Activated naive CD8-positive, alpha-beta T cell treated with anti-CD3 and anti-CD28 coated beads, Interleukin-2, amount 10 ng/mL, durations not matched to agents 7 days and 5 days (primary cell): ENCODE data around the gene FKBP5. TPM values are rescaled to one million over a fixed set of nuclear protein-coding genes. Genes with fewer than 3 reads are reported as not detected.
"Not testable (repeated sequence)": the region's sequence is repeated elsewhere in the genome, so short reads cannot be mapped to it uniquely, and the experiment has no call there.

Source experiments
- ATAC-seq: fragments of 150-1000 bp; cut with Tn5 transposase; one replicate; pipeline ENCODE4 v1.10.0; 2021; ENCODE audit warnings: low read depth, moderate library complexity
- POLR2A ChIA-PET: fragments of 350-600 bp; sonication (Branson Sonifier 250); formaldehyde crosslinking; loops from one replicate; lab custom pipeline; 2021; ENCODE audit warnings: antibody characterized with exemption; lab: Charles Lee
- DNase-seq: peaks from one replicate; pipeline ENCODE4 v3.0.0; 2021
- H3K27ac Mint-ChIP-seq: one replicate; pipeline ENCODE4 v1.8.0; 2022; ENCODE audit warnings: mild to moderate bottlenecking, mixed read lengths
- H3K27me3 Mint-ChIP-seq: one replicate; pipeline ENCODE4 v1.8.0; 2022; ENCODE audit warnings: mild to moderate bottlenecking, moderate library complexity, mixed read lengths
- H3K36me3 Mint-ChIP-seq: one replicate; pipeline ENCODE4 v1.8.0; 2021; ENCODE audit warnings: mild to moderate bottlenecking, mixed read lengths
- H3K4me1 Mint-ChIP-seq: one replicate; pipeline ENCODE4 v1.8.0; 2021; ENCODE audit warnings: mixed read lengths
- H3K4me3 Mint-ChIP-seq: one replicate; pipeline ENCODE4 v1.8.0; 2022; ENCODE audit warnings: mild to moderate bottlenecking, moderate library complexity, mixed read lengths
- H3K9me3 Mint-ChIP-seq: one replicate; pipeline ENCODE4 v1.8.0; 2021; ENCODE audit warnings: mixed read lengths
- total RNA-seq, 2 experiments: library from RNA; stranded (reverse); gene quantifications; one replicate each; pipeline ENCODE4 v1.2.3, GENCODE V29; 2021

The FKBP5 gene
- total RNA-seq, 2 experiments from 2014 or later = 78.6 to 79.8 TPM

GRCh38 chr6:35607517-35608233 is 81.0 kb downstream of the FKBP5 start:
- DNase-seq (no peak), ATAC-seq (no peak)
- POLR2A ChIA-PET = no interaction called here
- peaks cover 58% of the 10 kb centered on the region for H3K36me3 Mint-ChIP-seq
- peaks cover 3% of the 10 kb centered on the region for H3K9me3 Mint-ChIP-seq
- H3K4me1 Mint-ChIP-seq = peaks cover 34% of the 10 kb centered on the region
- no peak overlapping the region for H3K4me3 Mint-ChIP-seq
- H3K27me3 Mint-ChIP-seq = no peaks in the 10 kb centered on the region
- H3K27ac Mint-ChIP-seq = no peak overlapping the region

DNA sequence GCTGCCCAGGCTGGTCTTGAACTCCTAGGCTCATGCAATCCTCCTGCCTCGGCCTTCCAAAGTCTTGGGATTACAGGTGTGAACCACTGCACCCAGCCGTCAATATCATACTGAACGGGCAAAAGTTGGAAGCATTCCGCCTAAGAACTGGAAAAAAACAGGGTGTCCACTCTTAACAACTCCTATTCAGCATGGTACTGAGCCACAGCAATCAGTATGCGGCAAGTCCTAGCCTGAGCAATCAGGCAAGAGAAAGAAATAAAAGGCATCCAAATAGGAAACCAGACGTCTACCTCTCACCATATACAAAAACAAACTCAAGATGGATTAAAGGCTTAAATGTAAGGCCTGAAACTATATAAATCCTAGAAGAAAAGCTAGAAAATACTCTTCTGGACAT is 83.1 kb downstream of the FKBP5 start:
- DNase-seq = no peak
- POLR2A ChIA-PET = no interaction called here
- H3K27ac Mint-ChIP-seq = peak overlapping the region; percentile 40
- H3K4me3 Mint-ChIP-seq = no peak overlapping the region
- H3K36me3 Mint-ChIP-seq = peaks cover 40% of the 10 kb centered on the region
- ATAC-seq = no peak
- H3K9me3 Mint-ChIP-seq = no peaks in the 10 kb centered on the region
- H3K27me3 Mint-ChIP-seq = no peaks in the 10 kb centered on the region
- peaks cover 38% of the 10 kb centered on the region for H3K4me1 Mint-ChIP-seq

- Mint-ChIP-seq H3K4me1 (peaks cover 42% of the 10 kb centered on the region), H3K27me3 (no peaks in the 10 kb centered on the region), H3K9me3 (no peaks in the 10 kb centered on the region), H3K4me3 (peak overlapping the region; percentile 85), H3K27ac (peak overlapping the region; percentile 98), H3K36me3 (peaks cover 33% of the 10 kb centered on the region)
- no peak for ATAC-seq
- POLR2A ChIA-PET = interaction anchor here (0.6 to 2.9 kb wide), 6 partner anchors 8 to 128 kb away, joined by 3 to 13 read pairs (median 8); no protein-coding TSS in a partner anchor
- DNase-seq = no peak
These were observed 85.2 kb downstream of the FKBP5 start for GRCh38 chr6:35603326-35604202.

DNA sequence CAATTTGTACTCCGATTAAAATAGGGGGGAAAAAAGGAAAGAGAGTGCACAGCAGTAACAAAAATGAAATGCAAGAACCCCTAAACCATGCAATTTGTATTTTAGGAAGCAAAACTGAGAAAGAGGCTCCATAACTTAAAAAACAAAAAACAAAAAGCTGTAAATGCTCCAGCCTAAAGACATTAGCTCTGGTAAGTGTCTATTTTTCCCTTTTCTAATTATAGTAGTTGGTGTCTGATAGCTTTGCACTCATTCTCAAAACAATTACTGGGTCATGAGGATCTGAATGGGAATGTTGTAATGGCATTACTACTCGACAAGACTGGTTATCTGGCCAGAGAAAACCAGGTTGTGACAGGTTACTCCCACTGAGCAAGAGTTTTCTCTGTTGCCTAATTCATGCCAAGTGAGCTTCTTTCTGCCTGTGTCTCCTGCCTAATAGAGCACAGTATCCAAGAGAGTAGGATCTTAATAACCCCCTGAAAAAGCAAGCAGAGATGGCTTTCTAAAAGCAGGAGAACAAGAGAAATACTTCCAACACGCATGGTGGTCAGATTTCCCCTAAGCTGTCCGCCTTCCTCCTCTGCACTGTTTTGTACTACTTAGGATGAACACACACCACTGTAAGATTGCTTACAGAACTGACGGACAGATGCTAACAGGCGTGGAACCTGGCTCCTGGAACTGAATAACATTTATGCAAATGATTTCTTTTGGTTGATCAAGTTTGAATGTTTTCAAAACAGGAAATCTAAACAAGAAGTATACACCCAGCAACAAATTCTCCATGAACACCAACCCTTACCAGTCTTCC is 86.4 kb downstream of the FKBP5 start:
- POLR2A ChIA-PET = interaction anchor here (0.7 to 3.1 kb wide), 11 partner anchors 8 to 130 kb away, joined by 3 to 20 read pairs (median 7); no protein-coding TSS in a partner anchor
- H3K9me3 Mint-ChIP-seq = no peaks in the 10 kb centered on the region
- H3K4me1 Mint-ChIP-seq = peaks cover 40% of the 10 kb centered on the region
- H3K27me3 Mint-ChIP-seq = no peaks in the 10 kb centered on the region
- peak overlapping the region; percentile 85 for H3K4me3 Mint-ChIP-seq
- H3K27ac Mint-ChIP-seq = peak overlapping the region; percentile 98
- DNase-seq = no peak
- H3K36me3 Mint-ChIP-seq = peaks cover 22% of the 10 kb centered on the region
- ATAC-seq = no peak

DNA sequence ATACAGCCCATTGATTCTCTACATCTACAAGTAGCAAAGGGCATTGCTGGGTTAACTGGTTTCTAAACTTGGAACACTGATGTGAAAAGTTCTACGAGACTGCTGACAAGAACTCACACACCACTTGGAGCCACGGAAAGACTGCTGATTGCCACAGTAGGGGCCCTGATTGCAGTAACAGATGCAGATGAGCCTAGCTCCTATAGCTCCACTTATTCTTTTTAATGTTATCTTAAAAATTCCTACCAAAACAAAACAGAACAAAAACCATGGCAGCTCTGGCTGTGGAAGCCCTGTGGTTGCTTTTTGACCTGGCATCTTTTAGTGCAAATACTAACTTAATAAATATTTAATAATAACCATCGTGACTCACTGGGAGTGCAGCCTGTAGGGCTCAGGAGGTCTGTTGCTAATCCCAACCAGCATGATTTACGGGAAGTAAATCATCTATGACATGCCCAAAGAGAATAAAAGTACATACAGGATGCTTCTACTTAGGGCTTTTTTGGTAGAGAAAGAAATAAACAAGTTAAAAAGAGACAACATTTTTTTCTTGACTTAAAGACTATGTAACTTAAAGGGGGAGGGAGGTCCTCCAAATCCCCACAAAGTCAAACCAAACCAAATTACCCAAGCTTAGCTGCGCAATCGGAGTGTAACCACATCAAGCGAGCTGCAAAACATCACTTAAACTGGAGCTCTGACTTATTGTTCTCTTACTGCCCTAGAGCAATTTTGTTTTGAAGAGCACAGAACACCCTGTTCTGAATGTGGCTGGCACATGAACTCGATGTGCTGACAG is 87.2 kb downstream of the FKBP5 start:
- H3K9me3 Mint-ChIP-seq = no peaks in the 10 kb centered on the region
- H3K27ac Mint-ChIP-seq = peak overlapping the region; percentile 98
- DNase-seq (peak; percentile 47), ATAC-seq (peak; percentile 88)
- peaks cover 29% of the 10 kb centered on the region for H3K36me3 Mint-ChIP-seq
- H3K4me1 Mint-ChIP-seq = peaks cover 46% of the 10 kb centered on the region
- H3K4me3 Mint-ChIP-seq = peak overlapping the region; percentile 85
- POLR2A ChIA-PET = interaction anchor here (0.7 to 3.1 kb wide), 11 partner anchors 10 to 228 kb away, joined by 3 to 20 read pairs (median 4); no protein-coding TSS in a partner anchor
- no peaks in the 10 kb centered on the region for H3K27me3 Mint-ChIP-seq

DNA sequence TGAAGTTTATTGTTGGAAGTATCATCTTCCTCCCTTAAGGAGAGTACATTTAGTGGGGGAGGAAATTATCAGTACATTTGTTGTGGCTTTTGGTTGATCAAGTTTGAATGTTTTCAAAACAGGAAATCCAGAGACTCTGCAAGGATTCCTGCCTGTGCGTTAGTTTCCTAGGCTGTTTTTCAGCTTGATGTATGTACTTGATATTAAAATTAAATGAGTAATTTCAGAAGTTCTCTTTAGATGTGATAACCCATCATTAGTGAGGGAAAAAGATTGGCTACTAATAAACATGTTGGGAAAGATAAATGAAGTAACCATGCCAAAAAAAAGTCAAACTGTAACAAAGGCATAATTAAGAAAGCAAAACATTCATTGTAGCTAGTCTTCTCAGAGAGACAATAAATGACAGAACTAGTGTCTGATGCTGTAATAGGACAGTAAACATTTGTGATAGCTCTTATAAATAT is 88.0 kb downstream of the FKBP5 start:
- Mint-ChIP-seq H3K4me3 (peak overlapping the region; percentile 85), H3K9me3 (no peaks in the 10 kb centered on the region), H3K4me1 (peaks cover 42% of the 10 kb centered on the region), H3K27ac (peak overlapping the region; percentile 90), H3K36me3 (peaks cover 27% of the 10 kb centered on the region), H3K27me3 (no peaks in the 10 kb centered on the region)
- ATAC-seq (no peak), DNase-seq (no peak)
- POLR2A ChIA-PET = interaction anchor here (0.7 to 3.1 kb wide), 8 partner anchors 10 to 320 kb away, joined by 3 to 20 read pairs (median 6); partner anchors contain the start of gene SRPK1

GRCh38 chr6:35599761-35600658 is 88.7 kb downstream of the FKBP5 start:
- no peak for DNase-seq
- H3K27me3 Mint-ChIP-seq = no peaks in the 10 kb centered on the region
- no peak for ATAC-seq

GRCh38 chr6:35598621-35599020 is 90.1 kb downstream of the FKBP5 start:
- H3K9me3 Mint-ChIP-seq, POLR2A ChIA-PET, H3K4me3 Mint-ChIP-seq, ATAC-seq, DNase-seq, H3K27ac Mint-ChIP-seq, H3K27me3 Mint-ChIP-seq: not testable (repeated sequence)
- peaks cover 27% of the 10 kb centered on the region for H3K36me3 Mint-ChIP-seq
- peaks cover 51% of the 10 kb centered on the region for H3K4me1 Mint-ChIP-seq

More at GRCh38 chr6:35599761-35600658, 88.7 kb downstream of the FKBP5 start:
- peaks cover 24% of the 10 kb centered on the region for H3K36me3 Mint-ChIP-seq
- no peaks in the 10 kb centered on the region for H3K9me3 Mint-ChIP-seq
- peak overlapping the region; percentile 90 for H3K27ac Mint-ChIP-seq
- peak overlapping the region; percentile 85 for H3K4me3 Mint-ChIP-seq
- H3K4me1 Mint-ChIP-seq = peaks cover 44% of the 10 kb centered on the region
- POLR2A ChIA-PET = interaction anchor here (0.7 to 3.1 kb wide), 3 partner anchors 9 to 321 kb away, joined by 3 to 20 read pairs (median 3); partner anchors contain the start of gene SRPK1

- no peak for DNase-seq
These were observed 92.0 kb downstream of the FKBP5 start for GRCh38 chr6:35596448-35597442.

GRCh38 chr6:35594503-35595186 is 94.1 kb downstream of the FKBP5 start:
- POLR2A ChIA-PET = interaction anchor here (0.9 to 2.0 kb wide), 2 partner anchors 9 to 16 kb away, joined by 4 to 8 read pairs; no protein-coding TSS in a partner anchor
- Mint-ChIP-seq H3K9me3 (no peaks in the 10 kb centered on the region), H3K4me3 (peak overlapping the region; percentile 54), H3K36me3 (peaks cover 43% of the 10 kb centered on the region), H3K4me1 (peaks cover 45% of the 10 kb centered on the region), H3K27ac (peak overlapping the region; percentile 58), H3K27me3 (no peaks in the 10 kb centered on the region)
- DNase-seq (no peak), ATAC-seq (peak; percentile 69)

More at GRCh38 chr6:35596448-35597442, 92.0 kb downstream of the FKBP5 start:
- H3K27me3 Mint-ChIP-seq = no peaks in the 10 kb centered on the region
- H3K4me3 Mint-ChIP-seq = no peak overlapping the region
- H3K4me1 Mint-ChIP-seq = peaks cover 48% of the 10 kb centered on the region
- POLR2A ChIA-PET = no interaction called here
- peak overlapping the region; percentile 43 for H3K27ac Mint-ChIP-seq
- peaks cover 32% of the 10 kb centered on the region for H3K36me3 Mint-ChIP-seq
- H3K9me3 Mint-ChIP-seq = no peaks in the 10 kb centered on the region
- no peak for ATAC-seq
